ENCODE results near the gene ZNF490. TPM values are rescaled to one million over a fixed set of nuclear protein-coding genes. Genes with fewer than 3 reads are reported as not detected.
"Not testable (repeated sequence)": the region's sequence is repeated elsewhere in the genome, so short reads cannot be mapped to it uniquely, and the experiment has no call there.

ZNF490 gene
- polyA plus RNA-seq, 1 donor = 3.8 TPM

DNA sequence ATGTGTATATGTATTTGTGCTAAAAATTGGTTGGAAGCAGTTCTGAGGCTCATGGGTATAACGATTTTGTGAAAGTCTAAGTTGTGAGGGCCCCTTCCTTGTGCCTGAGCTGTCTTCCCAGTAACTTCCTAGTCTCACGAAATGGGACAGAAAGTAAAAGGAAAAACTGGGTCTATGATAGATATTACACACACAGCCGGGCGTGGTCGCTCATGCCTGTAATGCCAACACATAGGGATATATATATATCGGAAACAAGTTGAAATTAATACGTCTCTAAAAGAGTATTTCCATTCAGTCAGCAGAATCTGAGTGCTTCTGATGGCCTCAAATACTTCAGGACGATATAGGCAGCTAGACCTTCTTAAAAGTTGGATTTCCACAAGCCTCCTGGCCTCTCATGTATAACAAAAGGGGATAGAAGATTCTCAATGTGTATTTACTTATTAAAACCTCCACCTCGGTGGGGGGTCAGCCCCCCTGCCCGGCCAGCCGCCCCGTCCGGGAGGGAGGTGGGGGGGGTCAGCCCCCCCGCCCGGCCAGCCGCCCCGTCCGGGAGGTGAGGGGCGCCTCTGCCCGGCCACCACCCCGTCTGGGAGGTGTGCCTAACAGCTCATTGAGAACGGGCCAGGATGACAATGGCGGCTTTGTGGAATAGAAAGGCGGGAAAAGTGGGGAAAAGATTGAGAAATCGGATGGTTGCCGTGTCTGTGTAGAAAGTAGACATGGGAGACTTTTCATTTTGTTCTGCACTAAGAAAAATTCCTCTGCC, 10.8 kb upstream of the ZNF490 start:
- DNase-seq = not testable (repeated sequence)

DNA sequence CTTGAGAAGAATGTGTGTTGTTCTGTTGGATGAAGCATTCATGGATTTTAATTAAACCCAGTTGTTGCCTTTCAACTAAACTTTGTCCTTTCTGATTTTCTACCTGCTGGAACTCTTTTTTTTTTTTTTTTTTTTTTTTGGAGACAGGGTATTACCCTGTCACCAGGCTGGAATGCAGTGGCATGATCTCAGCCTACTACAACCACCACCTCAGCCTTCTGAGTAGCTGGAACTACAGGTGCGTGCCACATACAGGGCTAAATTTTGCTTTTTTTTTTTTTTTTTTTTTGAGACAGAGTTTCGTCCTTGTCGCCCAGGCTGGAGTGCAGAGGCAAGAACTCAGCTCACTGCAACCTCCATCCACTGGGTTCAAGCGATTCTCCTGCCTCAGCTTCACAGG, 7.0 kb upstream of the ZNF490 start:
- no peak for DNase-seq

GRCh38 chr19:12611361-12611699, 717 bp upstream of the ZNF490 start:
- DNase-seq = peak; percentile 84

DNA sequence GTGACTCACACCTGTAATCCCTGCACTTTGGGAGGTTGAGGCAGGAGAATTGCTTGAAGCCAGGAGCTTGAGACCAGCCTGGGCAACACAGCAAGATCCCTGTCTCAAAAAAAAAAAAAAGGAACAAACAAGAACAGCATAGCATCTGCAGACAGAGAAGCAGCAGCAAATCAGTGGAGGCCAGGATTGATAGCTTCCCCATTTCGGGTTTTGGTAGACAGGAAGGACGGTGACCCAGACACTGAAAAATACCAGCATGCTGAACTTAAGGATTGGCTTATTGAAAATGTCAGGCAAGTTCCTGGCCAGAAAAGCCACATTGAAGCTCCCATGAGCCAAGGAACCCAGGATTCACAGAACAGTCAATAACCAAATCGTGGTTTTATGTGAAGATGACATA, 3.0 kb downstream of the ZNF490 start:
- DNase-seq = no peak

GRCh38 chr19:12606796-12607195, 3.8 kb downstream of the ZNF490 start:
- no peak for DNase-seq

DNA sequence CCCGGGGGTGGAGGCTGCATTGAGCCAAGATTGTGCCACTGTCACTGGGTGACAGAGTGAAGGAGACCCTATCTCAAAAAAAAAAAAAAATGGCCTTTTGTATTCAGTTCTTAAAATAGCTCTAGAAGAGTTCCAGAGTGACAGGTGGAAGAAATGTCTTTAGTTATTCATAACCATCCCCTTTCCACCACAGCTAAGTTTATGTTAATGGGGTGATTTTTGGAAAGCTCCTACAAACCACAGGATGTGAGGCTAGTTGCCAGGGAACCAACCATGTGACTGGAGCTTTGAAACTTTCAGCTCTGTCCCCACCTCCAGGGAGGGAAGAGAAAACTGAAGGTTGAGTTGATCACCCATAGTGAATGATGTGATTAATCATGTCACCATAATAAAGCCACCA, 6.9 kb downstream of the ZNF490 start:
- no peak for DNase-seq

- DNase-seq = no peak
Measured at GRCh38 chr19:12597594-12597993, 13.0 kb downstream of the ZNF490 start.

DNA sequence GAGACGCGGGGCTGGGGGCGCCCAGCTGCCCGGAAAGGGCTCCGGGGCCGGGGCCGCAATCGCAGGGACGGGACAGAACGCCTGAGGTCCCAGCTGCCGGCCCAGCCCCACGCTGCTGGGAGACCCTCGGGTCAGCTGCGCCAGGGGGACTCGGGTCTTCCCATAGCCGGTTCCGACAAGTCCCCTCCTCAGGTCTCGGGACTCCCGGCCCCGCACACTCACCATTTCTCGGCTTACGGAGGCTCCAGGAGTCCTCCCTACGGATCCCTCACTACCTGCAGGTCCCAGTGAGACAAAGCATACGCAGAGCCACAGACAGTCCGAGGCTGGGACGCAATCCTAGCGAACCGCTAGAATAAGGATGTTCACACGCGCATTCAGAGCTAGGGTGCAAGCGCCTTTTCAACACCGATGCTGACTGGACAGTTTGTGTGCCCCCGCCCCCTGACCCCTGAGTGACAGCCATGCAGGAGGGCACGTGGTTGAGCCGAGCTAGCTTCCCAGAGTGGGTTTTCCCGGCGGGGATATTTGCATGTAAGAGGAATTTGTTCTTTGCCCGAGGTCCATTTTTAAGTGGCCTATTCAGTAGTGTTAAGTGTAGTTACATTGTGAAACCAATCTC, 13.6 kb downstream of the ZNF490 start:
- DNase-seq = no peak

DNA sequence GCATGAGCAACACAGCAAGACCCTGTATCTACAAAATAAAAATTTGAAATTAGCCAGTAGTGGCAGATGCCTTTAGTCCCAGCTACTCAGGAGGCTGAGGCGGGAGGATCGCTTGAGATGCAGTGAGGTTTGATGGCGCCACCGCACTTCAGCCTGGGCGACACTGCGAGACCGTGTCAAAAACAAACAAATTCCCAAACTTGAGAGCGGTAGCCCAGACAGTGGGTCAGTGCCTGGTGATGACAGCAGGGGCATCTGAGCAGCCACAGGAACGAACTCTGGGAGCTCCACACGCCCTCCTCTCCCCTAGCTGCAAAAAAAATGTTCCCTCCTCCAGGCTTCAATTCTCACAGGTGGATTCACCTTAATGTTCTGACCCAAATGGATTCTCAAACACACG, 14.1 kb downstream of the ZNF490 start:
- no peak for DNase-seq

- DNase-seq = no peak
Measured at GRCh38 chr19:12581100-12581499, 29.5 kb downstream of the ZNF490 start.

GRCh38 chr19:12580180-12580694, 30.4 kb downstream of the ZNF490 start:
- DNase-seq = no peak

DNA sequence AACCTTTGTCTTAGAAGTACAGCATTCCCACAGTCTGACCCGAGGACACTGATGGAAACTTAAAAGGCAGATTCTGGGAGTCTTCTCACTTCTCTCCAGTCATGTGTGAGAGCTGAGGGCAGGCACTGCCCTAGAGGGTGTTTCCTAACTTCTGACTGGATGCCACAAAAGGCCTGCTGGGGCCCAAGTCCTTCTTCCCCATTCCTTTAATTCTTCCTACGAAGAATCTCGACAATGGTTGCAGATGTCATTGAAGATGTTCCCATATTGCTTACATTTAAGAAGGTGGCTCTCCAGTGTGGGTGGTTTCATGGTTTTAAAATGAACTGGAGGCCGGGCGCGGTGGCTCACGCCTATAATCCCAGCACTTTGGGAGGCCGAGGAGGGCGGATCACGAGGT, 32.0 kb downstream of the ZNF490 start:
- no peak for DNase-seq

GRCh38 chr19:12574036-12574435, 36.6 kb downstream of the ZNF490 start:
- DNase-seq = no peak

GRCh38 chr19:12567951-12568350, 42.7 kb downstream of the ZNF490 start:
- DNase-seq = no peak

DNA sequence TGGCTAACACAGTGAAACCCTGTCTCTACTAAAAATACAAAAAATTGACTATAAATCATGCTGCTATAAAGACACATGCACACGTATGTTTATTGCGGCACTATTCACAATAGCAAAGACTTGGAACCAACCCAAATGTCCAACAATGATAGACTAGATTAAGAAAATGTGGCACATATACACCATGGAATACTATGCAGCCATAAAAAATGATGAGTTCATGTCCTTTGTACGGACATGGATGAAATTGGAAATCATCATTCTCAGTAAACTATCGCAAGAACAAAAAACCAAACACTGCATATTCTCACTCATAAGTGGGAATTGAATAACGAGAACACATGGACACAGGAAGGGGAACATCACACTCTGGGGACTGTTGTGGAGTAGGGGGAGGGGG, 44.2 kb downstream of the ZNF490 start:
- not testable (repeated sequence) for DNase-seq

DNA sequence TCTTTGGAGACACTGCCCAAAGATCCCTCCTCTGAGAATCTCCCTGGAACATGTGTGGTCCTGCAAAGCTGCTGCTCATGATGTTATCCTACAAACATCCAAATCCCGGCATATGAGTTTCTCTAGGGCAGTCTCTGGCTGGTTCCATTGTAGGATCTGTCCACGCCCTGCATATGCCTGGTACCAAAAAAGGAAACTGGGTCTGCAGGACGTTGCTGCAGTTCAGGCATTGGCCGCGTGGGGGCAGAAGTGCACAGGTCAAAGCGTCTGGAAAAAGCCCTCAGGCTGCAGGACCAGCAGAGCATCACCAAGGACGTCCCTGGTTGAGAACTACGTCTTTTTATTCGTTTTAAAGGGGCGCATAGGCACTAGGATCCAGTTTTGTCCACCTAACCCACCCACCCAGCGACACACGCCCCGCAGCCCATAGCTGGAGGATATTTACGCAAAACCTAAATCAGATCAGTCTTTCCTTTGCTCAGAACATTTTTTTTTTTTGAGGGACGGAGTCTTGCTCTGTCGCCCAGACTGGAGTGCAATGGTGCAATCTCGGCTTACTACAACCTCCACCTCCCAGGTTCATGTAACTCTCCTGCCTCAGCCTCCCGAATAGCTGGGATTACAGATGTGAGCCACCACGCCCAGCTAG, 46.5 kb downstream of the ZNF490 start:
- DNase-seq = peak; percentile 78

GRCh38 chr19:12555456-12555930, 55.1 kb downstream of the ZNF490 start:
- DNase-seq = no peak

- DNase-seq = peak; percentile 98
Measured at GRCh38 chr19:12551060-12551832, 59.4 kb downstream of the ZNF490 start, which contains the start of gene ZNF564. ZNF564 (minus strand) TSS chr19:12551482; CDS start chr19:12551332, 150 bp downstream.

- no peak for DNase-seq
Measured at GRCh38 chr19:12546903-12547302, 63.7 kb downstream of the ZNF490 start.

GRCh38 chr19:12546068-12546467, 64.5 kb downstream of the ZNF490 start:
- DNase-seq = no peak

- no peak for DNase-seq
Measured at GRCh38 chr19:12545267-12545666, 65.3 kb downstream of the ZNF490 start.

GRCh38 chr19:12544401-12544876, 66.2 kb downstream of the ZNF490 start:
- no peak for DNase-seq

All from hindlimb muscle (tissue), 1 donor.